ENCODE measurements around the gene TBC1D7.
A peak's percentile ranks its signal among the peaks of the same experiment; 100 is the strongest.

TBC1D7 gene

DNA sequence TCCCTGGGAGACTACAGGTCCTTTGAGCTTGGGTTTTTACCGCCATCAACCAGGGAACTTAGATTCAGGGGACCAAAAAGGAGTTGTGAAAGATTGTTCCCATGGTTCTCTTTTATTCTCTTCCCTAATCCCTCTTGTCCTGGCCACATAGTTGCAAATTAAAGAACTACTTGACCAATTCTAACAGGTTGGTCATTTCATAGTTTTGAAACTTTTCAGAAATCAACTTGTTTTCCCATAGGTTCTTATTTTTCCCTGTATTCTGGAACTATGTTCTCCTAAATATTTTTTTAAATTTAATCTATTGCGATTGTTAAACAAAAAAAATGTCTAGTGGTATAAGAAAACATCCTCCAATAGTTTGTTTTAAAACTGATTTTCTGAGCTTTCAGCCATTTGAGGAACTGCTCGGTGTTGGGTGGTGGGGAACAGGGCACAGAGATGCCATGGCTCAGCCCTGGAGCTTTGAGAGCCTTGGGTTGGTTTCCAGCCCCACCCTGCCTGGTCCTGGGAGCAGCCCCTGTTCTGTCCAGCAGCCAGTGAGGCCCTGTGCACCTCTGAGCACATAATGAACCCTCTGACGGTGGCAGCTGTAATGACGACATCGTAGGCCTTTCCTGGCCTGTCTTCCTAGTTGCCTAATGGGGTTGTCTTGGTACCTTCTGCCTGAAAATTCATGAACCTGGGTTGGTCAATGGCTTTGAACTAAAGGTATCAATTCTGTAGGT, 53.5 kb downstream of the TBC1D7 start:
- DNase-seq (no peak), ATAC-seq (replicated peaks) (no peak)
- Mint-ChIP-seq H3K4me1 (ENCODE audit: low read depth in 2 of 2) (peaks cover 11 to 18% of the 10 kb centered on the region in 2 donors), H3K9me3 (no peaks in the 10 kb centered on the region), H3K36me3 (ENCODE audit: insufficient read depth) (peaks cover 3% of the 10 kb centered on the region), H3K27ac (peak overlapping the region; percentile 78 to 89), H3K4me3 (no peak overlapping the region), H3K27me3 (peaks cover 0 to 6% of the 10 kb centered on the region in 2 donors)

DNA sequence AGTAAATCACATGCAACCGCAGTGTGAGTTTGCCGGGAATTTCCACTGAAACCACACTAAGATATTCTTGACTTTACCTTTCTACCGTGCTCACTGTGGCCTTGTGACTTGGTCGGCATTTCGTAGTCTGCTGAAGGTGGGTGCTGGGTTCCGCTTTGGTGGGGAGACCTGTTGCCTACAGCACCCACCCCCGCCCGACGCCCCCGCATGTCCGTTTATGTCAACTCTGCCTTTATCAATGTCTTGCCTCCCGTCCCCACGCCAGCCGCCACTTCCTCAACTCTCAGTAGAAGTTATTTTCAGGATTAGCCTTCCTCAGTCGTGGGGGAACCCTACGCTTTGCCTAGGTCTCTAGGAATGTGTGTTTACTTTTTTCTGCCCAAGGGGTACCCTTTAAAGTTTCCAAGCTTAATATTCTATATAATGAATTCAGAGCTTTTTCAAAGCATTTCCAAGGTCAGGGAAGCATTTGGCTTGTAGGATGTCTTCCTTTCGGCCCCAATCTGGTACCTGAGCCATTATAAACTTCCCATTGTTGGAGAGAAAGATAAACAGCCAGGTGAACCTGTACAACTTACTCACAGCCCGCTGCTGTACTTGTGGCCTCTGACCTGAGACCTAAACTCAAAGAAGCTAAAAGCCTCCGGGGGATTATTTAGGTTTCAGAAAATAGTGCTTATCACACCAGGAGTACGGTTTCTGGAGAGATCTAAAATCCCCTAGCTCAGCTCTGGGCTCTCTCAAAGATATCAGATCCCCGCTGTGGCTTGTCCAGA, 54.2 kb downstream of the TBC1D7 start:
- H3K27me3 Mint-ChIP-seq = peaks cover 0 to 6% of the 10 kb centered on the region in 2 donors
- DNase-seq = peak; percentile 29 to 48 (median 44)
- H3K9me3 Mint-ChIP-seq = no peaks in the 10 kb centered on the region
- peaks cover 11 to 18% of the 10 kb centered on the region in 2 donors for H3K4me1 Mint-ChIP-seq (ENCODE audit: low read depth in 2 of 2)
- H3K27ac Mint-ChIP-seq = peak overlapping the region; percentile 78 to 89
- H3K36me3 Mint-ChIP-seq (ENCODE audit: insufficient read depth) = peaks cover 3% of the 10 kb centered on the region
- peak; percentile 97 for ATAC-seq (replicated peaks)
- peak overlapping the region; percentile 49 to 61 for H3K4me3 Mint-ChIP-seq

DNA sequence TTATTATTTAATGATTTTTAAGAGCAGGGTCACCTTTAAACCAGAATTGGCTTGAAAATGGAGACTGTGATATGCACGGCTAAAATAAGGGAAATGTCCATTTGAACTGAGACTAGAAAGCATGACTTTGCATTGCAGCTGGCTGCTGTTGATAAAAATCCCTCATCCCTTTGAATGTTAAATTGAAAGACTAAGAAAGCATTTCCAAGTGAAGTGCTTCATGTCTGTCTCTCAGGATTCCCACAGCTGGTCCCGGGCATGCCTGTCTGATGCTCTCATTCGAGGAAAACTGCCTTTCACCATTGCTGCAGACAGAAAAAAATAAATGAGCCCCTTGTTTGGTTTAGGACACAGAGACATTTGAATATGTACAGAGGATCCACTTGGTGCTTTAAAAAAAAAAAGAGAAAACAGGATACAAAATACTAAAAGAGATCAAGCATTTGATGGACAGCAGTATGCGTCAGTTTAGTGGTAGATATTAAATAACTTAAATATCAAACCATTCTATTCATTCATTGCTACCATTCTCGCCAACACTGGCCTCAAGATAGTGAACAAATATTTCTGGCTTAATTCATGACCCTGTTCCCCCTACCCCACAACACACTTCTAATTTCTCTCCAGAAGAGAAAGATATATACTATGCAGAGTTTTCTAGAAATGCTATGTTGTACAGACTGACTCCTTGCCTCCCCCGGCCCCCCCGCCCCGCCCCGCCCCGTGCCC, 55.0 kb downstream of the TBC1D7 start:
- Mint-ChIP-seq H3K4me1 (ENCODE audit: low read depth in 2 of 2) (peaks cover 11 to 18% of the 10 kb centered on the region in 2 donors), H3K27ac (peak overlapping the region; percentile 78 to 89), H3K27me3 (peaks cover 0 to 6% of the 10 kb centered on the region in 2 donors), H3K4me3 (peak overlapping the region; percentile 49 to 61), H3K36me3 (ENCODE audit: insufficient read depth) (peaks cover 3% of the 10 kb centered on the region), H3K9me3 (no peaks in the 10 kb centered on the region)
- DNase-seq (no peak), ATAC-seq (replicated peaks) (no peak)

DNA sequence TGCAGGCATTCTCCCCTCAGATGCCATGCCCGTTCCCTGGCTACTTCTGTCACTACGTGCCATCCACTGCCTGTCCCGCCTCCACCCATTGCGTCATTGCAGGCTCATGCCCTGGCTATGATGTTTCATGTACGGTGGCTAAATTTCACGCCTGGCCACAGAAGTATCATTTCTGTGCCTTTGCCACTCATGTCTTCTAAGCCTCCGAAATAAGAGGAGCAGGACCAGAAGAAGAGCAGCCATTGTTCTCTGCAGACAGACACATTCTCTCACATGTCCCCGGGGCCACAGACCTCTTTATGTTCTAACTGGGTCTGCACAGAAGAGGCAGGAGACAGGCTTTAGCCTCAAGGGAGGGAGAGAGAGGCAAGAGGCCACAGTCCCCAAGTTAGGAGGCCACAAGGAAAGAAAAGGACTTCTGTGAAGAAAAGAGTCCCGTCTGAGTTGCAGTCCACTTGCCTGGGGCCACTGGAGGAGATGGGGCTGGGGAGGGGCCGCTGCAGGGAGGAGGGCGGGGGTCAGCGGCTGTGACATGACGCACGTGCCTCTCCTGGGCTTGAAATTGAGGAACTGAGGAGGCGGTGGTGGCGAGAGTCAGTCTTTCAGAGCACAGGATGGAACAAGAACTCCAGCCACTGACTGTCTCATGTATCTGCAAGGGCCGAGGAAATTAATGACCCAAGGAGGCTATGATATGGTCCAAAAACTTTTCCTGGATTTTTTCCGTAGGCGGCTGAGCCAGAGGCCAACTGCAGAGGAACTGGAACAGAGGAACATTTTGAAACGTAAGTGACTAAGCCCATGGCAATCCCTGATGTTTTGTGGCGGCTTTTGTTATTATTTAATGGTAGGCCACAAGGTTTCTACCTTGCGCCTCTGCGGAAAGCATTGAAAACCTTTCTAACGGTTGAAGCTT, 55.9 kb downstream of the TBC1D7 start:
- no peak for DNase-seq
- Mint-ChIP-seq H3K4me3 (peak overlapping the region in 1 of 2 donors; percentile 32), H3K27ac (peak overlapping the region; percentile 15 to 59)

DNA sequence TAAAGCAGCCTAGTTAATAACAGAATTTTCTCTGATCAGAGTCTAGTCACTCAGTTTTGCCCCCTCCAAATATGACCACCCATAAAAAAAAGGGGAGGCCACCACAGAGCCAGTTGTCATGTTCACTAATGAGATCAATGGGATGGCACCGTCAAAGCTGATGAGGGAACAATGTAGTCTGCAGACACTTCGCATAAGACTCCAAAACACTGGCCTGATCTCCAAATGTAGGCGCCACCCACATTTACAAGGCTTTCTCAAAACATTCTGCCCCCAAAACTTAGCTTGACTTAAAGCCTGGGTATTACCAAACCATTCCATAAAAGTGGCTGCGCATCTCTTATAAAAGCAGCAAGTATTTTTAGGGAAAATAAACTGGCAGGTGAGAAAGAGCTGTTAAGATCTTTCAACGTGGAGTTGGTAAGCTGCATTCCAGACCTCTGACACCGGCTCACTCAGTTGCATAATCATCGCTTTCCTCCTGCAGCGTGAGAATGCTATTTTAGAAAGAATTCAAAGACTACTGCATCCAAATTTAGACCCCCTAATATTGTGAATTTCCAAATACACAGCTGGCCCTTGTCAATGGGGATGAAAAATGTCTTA, 59.3 kb downstream of the TBC1D7 start:
- H3K27ac Mint-ChIP-seq = no peak overlapping the region
- H3K4me3 Mint-ChIP-seq = no peak overlapping the region
- ATAC-seq (replicated peaks) = no peak
- H3K9me3 Mint-ChIP-seq = no peaks in the 10 kb centered on the region
- DNase-seq = no peak
- H3K27me3 Mint-ChIP-seq = peaks cover 0 to 6% of the 10 kb centered on the region in 2 donors
- peaks cover 8 to 12% of the 10 kb centered on the region in 2 donors for H3K4me1 Mint-ChIP-seq (ENCODE audit: low read depth in 2 of 2)
- H3K36me3 Mint-ChIP-seq (ENCODE audit: insufficient read depth) = peaks cover 3% of the 10 kb centered on the region

More for the DNA sequence above, 55.9 kb downstream of the TBC1D7 start:
- peaks cover 0 to 6% of the 10 kb centered on the region in 2 donors for H3K27me3 Mint-ChIP-seq
- H3K36me3 Mint-ChIP-seq (ENCODE audit: insufficient read depth) = peaks cover 3% of the 10 kb centered on the region
- ATAC-seq (replicated peaks) = no peak
- H3K4me1 Mint-ChIP-seq (ENCODE audit: low read depth in 2 of 2) = peaks cover 11 to 18% of the 10 kb centered on the region in 2 donors
- no peaks in the 10 kb centered on the region for H3K9me3 Mint-ChIP-seq

DNA sequence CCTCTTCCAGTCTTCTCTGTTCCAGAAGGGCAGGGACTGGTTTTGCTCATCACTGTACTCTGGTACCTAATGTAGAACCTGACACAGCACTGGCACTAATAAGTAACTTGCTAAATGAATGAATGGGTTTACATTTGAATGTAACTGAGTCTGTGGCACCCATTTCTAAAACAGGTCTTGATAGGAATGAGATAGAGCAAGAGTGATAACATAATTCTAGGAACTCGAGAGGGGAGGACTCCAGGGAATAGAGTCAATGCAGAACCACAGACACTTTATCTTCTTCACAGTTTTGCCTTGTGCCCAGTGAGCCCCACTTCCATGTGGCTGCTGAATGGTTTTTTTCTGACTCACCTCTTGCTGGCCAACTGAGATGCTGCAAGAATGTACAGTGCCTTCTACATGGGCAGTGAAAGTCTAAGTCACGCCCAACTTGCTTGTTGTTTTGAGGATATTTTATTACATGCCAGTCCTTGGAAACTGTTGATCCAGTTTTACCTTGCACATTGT, 61.1 kb downstream of the TBC1D7 start:
- H3K27me3 Mint-ChIP-seq = peaks cover 0 to 4% of the 10 kb centered on the region in 2 donors
- no peak for ATAC-seq (replicated peaks)

DNA sequence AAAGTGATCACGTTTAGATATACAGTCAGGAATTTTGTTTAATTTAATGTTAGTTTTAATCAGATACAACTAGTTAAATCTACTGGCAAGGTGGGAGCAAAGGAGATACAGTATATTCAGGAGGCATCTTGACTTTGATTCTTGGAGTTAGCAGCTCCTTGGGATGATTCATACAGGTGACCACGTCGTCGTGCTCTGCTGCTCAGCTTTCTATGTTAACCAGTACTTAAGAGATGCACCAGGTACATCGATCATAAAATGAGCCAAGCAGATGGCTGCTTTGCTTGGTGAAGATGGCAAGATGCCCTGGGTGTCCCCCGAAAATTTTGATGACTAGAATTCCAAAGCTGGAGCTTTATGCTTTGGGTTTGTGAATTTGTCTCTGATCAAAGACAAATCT, 64.7 kb downstream of the TBC1D7 start:
- H3K9me3 Mint-ChIP-seq = no peaks in the 10 kb centered on the region
- no peaks in the 10 kb centered on the region for H3K4me1 Mint-ChIP-seq (ENCODE audit: low read depth in 2 of 2)
- DNase-seq = no peak
- H3K27me3 Mint-ChIP-seq = no peaks in the 10 kb centered on the region
- H3K4me3 Mint-ChIP-seq = no peak overlapping the region
- ATAC-seq (replicated peaks) = no peak
- H3K36me3 Mint-ChIP-seq (ENCODE audit: insufficient read depth) = no peaks in the 10 kb centered on the region
- H3K27ac Mint-ChIP-seq = no peak overlapping the region

More for the DNA sequence above, 61.1 kb downstream of the TBC1D7 start:
- Mint-ChIP-seq H3K36me3 (ENCODE audit: insufficient read depth) (peaks cover under 1% of the 10 kb centered on the region), H3K27ac (no peak overlapping the region), H3K4me1 (ENCODE audit: low read depth in 2 of 2) (peaks cover 0 to 2% of the 10 kb centered on the region in 2 donors), H3K4me3 (no peak overlapping the region), H3K9me3 (no peaks in the 10 kb centered on the region)
- no peak for DNase-seq

DNA sequence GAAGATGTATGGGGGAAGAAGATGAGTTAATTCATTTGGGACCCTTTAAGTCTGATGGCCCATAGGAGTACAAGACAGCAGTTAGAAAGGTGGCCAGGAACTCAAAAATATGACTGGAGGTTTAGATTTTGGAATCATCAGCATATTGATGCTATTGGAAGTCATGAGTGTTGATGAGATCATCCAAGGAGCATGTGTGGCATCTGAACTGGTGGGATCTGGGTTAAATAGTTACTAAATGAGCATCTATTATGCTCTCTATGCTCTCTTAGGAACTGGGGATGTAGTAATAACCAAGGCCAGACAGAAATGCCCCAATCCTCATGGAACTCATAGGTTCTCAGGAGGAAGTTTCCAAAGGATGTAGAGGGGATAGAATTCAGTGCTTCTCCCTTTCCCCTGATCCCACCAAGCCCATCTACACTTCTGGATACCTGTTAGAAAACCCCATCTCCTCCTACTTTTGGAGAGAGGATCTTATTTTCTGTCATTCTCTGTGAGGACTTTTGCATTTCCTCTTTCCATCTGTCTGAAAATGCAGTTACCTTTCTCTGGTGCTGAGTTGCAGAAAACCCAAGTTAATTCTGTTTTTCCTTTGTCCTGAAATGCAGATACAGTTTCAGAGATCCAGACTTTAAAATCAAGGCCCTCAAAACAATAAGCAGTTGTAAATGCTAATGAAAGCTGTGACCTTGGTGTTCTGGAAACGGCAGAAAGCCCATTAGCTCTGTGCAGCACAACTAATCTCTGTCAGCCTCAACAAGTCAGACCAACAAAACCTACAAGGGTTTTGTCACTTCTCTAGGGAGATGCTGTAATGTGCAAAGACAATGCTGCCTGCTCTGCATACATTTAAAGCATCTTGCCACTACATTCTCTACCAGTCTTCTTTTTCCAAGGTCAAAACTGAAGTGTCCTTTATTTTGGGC, 65.8 kb downstream of the TBC1D7 start:
- DNase-seq = no peak
- Mint-ChIP-seq H3K27ac (no peak overlapping the region), H3K9me3 (no peaks in the 10 kb centered on the region)

DNA sequence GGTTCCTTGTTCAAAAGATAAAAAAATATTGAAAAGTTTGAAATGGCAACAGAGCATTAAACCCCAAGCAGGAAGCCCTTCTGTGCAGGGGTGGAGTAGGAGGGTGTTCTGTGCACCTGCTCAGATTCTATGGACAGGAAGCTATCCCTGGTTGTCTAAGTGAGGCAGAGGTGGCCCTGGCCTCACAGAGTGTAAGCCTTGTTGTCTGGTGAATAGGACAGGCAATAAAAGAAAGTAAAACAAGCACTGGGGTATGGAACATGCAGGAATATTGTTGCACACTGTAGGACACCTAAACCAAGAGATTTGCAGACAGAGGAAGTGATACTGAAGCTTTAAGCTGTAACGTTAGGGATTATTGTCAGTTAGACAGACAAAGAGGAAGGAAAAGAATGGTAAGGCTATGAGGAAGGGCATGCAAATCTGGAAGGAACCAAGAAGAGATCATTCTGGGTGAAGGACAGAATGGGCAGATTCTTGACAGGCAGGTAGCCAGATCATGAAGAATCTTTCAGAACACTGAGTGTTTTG, 66.8 kb downstream of the TBC1D7 start:
- peak overlapping the region in 1 of 2 donors; percentile 2 for H3K27ac Mint-ChIP-seq
- no peaks in the 10 kb centered on the region for H3K36me3 Mint-ChIP-seq (ENCODE audit: insufficient read depth)
- DNase-seq (no peak), ATAC-seq (replicated peaks) (peak; percentile 51)
- H3K4me3 Mint-ChIP-seq = no peak overlapping the region
- peaks cover 0 to 4% of the 10 kb centered on the region in 2 donors for H3K9me3 Mint-ChIP-seq
- H3K27me3 Mint-ChIP-seq = no peaks in the 10 kb centered on the region
- H3K4me1 Mint-ChIP-seq (ENCODE audit: low read depth in 2 of 2) = no peaks in the 10 kb centered on the region

More for the DNA sequence above, 65.8 kb downstream of the TBC1D7 start:
- no peak overlapping the region for H3K4me3 Mint-ChIP-seq
- ATAC-seq (replicated peaks) = no peak
- no peaks in the 10 kb centered on the region for H3K27me3 Mint-ChIP-seq
- no peaks in the 10 kb centered on the region for H3K4me1 Mint-ChIP-seq (ENCODE audit: low read depth in 2 of 2)
- no peaks in the 10 kb centered on the region for H3K36me3 Mint-ChIP-seq (ENCODE audit: insufficient read depth)

DNA sequence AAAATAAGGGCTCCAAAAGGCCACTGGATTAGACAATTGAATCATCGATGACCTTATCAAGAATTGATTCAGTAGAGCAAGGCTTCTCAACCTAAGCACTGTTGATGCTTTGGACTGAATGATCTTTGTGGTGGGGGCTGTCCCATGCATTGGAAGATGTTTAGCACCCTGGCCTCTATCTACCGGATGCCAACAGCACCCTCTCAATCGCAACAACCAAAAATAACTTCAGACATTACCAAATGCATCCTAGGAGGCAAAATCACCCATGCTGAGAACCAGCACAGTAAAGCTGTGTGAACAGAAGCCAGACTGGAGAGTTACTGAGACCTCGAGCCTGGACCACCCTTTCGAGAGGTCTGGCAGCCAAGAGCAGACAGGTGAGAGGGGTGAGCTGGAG, 67.5 kb downstream of the TBC1D7 start:
- Mint-ChIP-seq H3K27ac (no peak overlapping the region), H3K4me1 (ENCODE audit: low read depth in 2 of 2) (no peaks in the 10 kb centered on the region), H3K36me3 (ENCODE audit: insufficient read depth) (no peaks in the 10 kb centered on the region), H3K27me3 (no peaks in the 10 kb centered on the region), H3K4me3 (no peak overlapping the region), H3K9me3 (peaks cover 0 to 4% of the 10 kb centered on the region in 2 donors)
- ATAC-seq (replicated peaks) (no peak), DNase-seq (no peak)

DNA sequence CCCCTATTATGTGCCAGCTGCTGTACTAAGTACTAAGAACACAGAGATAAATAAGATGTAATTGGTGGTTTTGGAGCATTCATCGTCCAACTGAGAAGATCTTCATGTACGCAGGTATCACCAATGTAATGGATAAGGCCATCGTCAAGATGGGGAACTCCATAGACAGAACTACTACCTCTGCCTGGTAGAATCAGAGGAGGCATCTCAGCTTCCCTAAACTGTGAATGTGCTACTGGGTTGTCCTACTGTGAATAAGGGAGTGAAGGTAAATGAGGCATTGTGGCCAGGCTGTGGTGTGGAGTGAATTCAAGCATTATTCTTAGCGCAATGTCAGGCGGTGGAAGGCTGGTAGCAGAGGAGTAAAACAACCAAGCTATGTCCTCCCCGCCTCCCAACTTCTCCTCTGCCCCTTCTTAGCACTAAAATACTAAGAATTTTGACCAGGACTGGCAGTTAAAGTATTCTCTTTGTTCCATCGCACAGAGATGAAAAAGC, 68.2 kb downstream of the TBC1D7 start:
- no peak for DNase-seq
- no peak overlapping the region for H3K4me3 Mint-ChIP-seq
- no peak for ATAC-seq (replicated peaks)

More for the DNA sequence above, 68.2 kb downstream of the TBC1D7 start:
- Mint-ChIP-seq H3K36me3 (ENCODE audit: insufficient read depth) (no peaks in the 10 kb centered on the region), H3K27me3 (no peaks in the 10 kb centered on the region), H3K4me1 (ENCODE audit: low read depth in 2 of 2) (no peaks in the 10 kb centered on the region), H3K27ac (no peak overlapping the region), H3K9me3 (peaks cover 0 to 4% of the 10 kb centered on the region in 2 donors)
